Activated naive CD4-positive, alpha-beta T cell treated with anti-CD3 and anti-CD28 coated beads, Interleukin-2, amount 50 U/mL, for 72 hours (primary cell): ENCODE results near the gene ERLEC1. TPM values are rescaled to one million over a fixed set of nuclear protein-coding genes. Genes with fewer than 3 reads are reported as not detected.
"Not testable (repeated sequence)": the region's sequence is repeated elsewhere in the genome, so short reads cannot be mapped to it uniquely, and the experiment has no call there.

ENCODE experiments used
- ATAC-seq, 2 donors: fragments of 150-1000 bp; cut with Tn5 transposase; 2 replicates each; pipeline ENCODE4 v1.10.0; 2021; ENCODE audit warnings: mild to moderate bottlenecking in 2 of 2, moderate library complexity in 2 of 2
- DNase-seq, 2 donors: peaks; one replicate each; pipeline ENCODE4 v3.0.0; 2021 to 2022; ENCODE audit warnings: low spot score in 2 of 2
- H3K27ac Mint-ChIP-seq, 2 donors: one replicate each; pipeline ENCODE4 v1.8.0; 2022; ENCODE audit warnings: mild to moderate bottlenecking in 2 of 2, mixed read lengths in 2 of 2
- H3K36me3 Mint-ChIP-seq, 2 donors: one replicate each; pipeline ENCODE4 v1.8.0; 2022; ENCODE audit warnings: mixed read lengths in 2 of 2
- H3K9me3 Mint-ChIP-seq, 2 donors: one replicate each; pipeline ENCODE4 v1.8.0; 2022; ENCODE audit warnings: mixed read lengths in 2 of 2
- total RNA-seq, 2 donors: library from RNA; stranded (reverse); gene quantifications; one replicate each; pipeline ENCODE4 v1.2.3, GENCODE V29; 2022

ERLEC1 gene
- total RNA-seq, 2 donors from 2014 or later: 17.7 to 25.4 TPM

DNA sequence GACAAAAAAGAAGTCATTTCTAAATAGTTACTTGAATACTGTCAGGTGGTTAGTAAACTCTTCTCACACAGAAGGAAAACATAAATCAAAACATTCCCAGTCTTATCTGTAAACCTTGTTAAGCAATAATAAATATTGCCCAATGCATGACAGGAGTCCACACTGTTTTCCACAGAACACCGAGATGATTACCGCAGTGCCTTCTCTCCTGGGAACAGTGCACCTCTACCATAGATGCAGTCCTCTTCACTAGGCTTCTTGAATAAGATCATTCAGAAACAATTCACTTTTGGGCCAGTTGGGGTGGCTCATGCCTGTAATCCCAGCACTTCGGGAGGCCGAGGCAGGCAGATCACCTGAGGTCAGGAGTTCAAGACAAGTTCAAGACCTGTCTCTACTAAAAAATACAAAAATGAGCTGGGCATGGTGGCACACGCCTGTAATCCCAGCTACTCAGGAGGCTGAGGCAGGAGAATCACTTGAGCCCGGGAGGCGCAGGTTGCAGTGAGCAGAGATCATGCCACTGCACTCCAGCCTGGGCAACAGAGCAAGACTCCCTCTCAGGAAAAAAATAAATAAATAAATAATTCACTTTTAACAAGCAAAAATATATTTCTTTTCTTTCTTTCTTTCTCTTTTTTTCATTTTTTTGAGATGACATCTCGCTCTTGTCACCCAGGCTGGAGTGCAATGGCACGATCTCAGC, 64.4 kb downstream of the ERLEC1 start:
- H3K9me3 Mint-ChIP-seq, H3K36me3 Mint-ChIP-seq, DNase-seq, ATAC-seq, H3K27ac Mint-ChIP-seq: not testable (repeated sequence)

DNA sequence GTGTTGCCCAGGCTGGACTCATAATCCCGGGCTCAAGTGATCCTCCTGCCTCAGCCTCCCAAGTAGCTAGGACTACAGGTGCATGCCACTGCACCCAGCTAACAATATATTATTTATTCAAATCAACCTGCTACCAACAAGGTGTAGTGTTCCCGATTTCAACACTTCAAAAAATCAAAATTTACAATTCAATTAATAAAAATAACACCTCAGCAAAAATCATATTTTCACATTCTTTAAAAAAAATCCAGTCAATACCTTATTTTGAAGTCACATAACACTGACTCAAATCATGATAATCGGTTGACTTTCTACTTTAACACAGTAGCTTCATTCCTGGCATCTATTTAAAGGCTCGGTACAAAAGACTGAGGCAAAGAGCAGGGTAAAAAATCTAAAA, 65.7 kb downstream of the ERLEC1 start:
- no peak overlapping the region for H3K27ac Mint-ChIP-seq
- H3K36me3 Mint-ChIP-seq: no peaks in the 10 kb centered on the region
- ATAC-seq: peak in 1 of 2 donors; percentile 38
- H3K9me3 Mint-ChIP-seq: no peaks in the 10 kb centered on the region
- no peak for DNase-seq

DNA sequence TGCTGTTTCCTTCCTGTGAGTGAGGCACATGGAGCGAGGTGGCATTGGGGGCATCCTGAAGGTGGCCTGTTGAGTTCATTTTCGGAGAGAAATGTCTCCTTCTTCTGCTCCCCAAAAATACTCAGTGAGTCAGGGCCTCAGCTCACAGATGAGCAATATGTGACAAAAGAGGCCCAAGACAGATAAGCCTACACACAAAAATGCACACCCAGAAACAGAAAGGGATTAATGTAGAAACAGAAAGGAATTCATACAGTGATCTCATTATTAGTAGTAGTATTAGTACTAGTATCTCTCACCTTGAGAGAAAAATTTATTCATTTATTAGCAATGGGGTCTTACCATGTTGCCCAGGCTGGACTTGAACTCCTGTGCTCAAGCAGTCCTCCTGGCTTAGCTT, 67.8 kb downstream of the ERLEC1 start:
- Mint-ChIP-seq H3K27ac (no peak overlapping the region), H3K9me3 (no peaks in the 10 kb centered on the region), H3K36me3 (no peaks in the 10 kb centered on the region)
- ATAC-seq (peak in 1 of 2 donors; percentile 55), DNase-seq (no peak)

DNA sequence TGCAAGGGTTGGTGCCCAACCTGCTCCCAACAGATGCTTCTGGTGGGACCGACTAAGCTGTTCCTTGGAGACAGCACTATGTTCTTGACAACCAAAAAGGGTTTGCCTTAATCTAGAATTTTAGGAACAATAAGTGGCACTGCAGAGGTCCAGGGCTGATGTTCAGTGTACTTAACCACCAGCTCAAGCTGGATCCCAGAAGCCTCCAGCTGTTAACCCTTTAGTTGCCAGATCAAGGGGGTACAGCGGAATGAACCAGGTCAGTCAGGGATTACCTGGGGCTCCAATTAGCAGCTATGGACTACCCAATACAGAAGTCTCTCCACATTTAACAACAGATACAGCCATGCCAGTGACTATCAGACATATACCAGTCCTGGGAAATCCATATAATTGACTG, 69.4 kb downstream of the ERLEC1 start:
- ATAC-seq (no peak), DNase-seq (no peak)
- Mint-ChIP-seq H3K9me3 (no peaks in the 10 kb centered on the region), H3K36me3 (no peaks in the 10 kb centered on the region), H3K27ac (no peak overlapping the region)

DNA sequence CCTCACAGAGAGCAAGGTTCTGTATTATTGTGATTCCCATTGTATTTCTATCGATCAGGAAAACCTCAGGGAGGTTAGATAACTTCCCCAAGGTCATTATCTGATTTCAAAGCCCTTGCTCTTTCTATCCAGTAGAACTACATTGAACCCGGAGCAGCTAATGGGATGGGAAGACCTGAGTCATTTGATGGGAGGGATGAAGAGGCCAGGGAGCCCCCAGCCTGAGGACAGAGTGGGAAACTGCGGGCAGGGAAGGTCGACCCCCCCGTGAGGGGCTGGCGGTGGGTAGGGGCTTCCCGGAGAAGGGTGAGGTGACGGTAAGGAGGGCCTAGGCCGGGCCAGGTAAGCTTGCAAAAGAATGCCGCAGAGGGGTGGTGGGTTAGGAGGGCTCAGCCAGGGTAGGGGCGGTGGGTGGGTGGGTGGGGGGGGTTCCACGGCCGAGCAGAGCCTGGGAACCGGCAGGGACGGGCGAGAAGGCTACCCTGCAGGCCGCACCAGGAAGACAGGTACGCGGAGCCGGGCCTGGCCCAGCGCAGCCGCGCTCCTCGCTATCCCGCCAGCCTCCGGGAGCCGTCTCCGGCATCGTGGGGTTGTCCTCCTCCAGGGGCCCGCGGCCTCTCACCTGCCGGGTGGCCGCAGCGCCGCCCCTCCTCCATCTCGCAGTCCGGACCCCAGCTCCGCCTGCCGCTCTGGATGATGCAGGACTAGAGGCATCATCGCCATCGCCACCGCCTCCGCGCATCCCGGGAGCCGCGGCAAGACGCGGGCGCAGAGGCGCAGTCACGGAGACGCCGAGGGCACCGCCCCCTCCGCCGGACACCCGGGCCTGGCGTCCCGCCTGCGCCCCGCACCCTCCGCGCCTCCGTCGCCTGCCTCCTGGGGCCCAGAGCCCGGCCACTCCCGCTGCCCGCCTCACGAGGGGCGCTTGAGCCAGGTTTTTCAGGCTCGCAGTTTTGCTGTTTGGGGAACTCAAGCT, 72.7 kb downstream of the ERLEC1 start, which contains the start of gene GPR75:
Gene GPR75, minus strand, starts transcription at position 762 of the 976 bp plus-strand sequence. CDS start 5,211 bp downstream, outside the sequence.
- Mint-ChIP-seq H3K9me3 (no peaks in the 10 kb centered on the region), H3K36me3 (no peaks in the 10 kb centered on the region), H3K27ac (no peak within 1 kb of the TSS)
- no peak for ATAC-seq
- DNase-seq: no peak

DNA sequence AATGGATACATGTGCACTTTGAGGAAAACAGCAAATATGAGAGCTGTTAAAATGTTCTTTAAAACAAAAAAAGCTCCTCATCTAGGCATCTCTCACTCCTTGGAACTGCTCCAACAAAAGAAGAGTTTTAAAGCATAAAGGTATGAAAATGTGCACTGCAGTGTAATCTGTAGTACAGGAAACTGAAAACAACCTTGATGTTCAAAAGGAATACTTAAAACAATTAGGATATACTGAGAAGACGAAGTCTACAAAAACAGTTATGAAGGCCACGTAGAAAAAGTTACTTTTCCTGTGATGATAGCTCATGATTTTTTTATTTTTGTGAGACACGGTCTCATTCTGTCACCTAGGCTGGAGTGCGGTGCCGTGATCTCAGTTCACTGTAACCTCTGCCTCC, 75.0 kb downstream of the ERLEC1 start:
- ATAC-seq (no peak), DNase-seq (no peak)
- H3K27ac Mint-ChIP-seq: no peak overlapping the region
- no peaks in the 10 kb centered on the region for H3K9me3 Mint-ChIP-seq
- H3K36me3 Mint-ChIP-seq: peaks cover 6% of the 10 kb centered on the region in 2 donors

DNA sequence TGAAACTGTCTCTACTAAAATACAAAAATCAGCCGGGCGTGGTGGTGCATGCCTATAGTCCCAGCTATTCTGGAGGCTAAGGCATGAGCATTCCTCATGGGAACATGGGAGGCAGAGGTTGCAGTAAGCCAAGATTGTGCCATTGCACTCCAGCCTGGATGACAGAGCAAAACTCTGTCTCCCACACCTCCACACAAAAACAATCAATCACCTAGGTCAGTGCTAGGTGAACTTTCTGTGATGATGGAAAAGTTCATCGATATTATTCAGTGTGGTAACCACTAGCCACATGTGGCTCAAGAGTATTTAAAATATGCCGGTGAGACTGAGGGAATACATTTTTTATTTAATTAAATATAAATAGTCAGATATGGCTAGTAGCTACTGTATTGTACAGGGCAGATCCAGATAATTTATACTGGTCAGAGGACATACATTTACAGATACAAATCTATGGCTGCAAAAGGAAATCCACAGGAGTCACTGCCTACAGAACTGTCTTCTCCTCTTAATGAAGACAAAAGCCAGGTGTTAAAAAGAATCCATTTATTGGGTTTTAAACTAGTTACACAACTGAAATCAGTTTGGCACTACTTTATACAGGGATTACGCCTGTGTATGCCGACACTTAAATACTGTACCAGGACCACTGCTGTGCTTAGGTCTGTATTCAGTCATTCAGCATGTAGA, 76.8 kb downstream of the ERLEC1 start:
- H3K27ac Mint-ChIP-seq: no peak overlapping the region
- no peaks in the 10 kb centered on the region for H3K9me3 Mint-ChIP-seq
- no peak for DNase-seq
- no peak for ATAC-seq
- H3K36me3 Mint-ChIP-seq: peaks cover 11% of the 10 kb centered on the region in 2 donors

DNA sequence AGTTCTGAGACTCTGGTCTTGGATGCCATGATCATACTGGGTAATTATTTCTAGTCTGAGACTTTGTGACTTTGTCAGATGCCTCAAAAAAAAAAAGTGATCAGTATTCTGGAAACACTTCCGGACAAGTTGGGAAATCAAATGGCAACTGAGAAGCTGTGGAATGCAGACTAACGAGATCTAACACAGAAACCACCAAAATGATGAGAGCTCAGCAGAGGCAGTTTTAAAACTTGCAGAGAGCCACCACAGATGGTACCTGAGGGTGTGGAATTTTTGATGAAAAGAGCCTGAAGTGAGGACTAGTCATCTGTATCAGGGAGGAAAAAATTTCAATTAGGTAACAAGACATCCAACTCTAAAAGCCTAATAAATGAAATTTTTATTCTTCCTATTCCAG, 78.4 kb downstream of the ERLEC1 start:
- H3K9me3 Mint-ChIP-seq: no peaks in the 10 kb centered on the region
- no peak overlapping the region for H3K27ac Mint-ChIP-seq
- ATAC-seq (no peak), DNase-seq (no peak)
- H3K36me3 Mint-ChIP-seq: peaks cover 11% of the 10 kb centered on the region in 2 donors

DNA sequence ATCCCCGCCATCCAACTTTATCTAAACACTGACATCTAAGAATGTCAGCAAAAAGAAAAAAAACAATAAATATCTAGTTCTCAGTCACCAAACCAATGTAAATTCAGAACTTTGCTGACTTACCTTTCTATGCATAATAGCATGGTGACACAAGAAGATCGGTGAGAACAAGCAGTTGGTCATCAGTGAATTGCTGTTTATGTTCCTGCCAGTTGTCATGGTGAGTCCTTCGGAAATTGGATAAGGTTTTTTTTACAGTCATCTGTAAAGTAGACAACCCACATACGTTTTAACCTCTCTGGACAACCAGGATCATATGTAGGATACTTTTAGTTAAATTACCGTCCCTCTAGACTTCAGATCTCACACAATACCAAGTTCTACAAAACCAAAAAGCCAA, 79.1 kb downstream of the ERLEC1 start:
- Mint-ChIP-seq H3K27ac (no peak overlapping the region), H3K9me3 (no peaks in the 10 kb centered on the region), H3K36me3 (peaks cover 11% of the 10 kb centered on the region in 2 donors)
- DNase-seq (no peak), ATAC-seq (no peak)

DNA sequence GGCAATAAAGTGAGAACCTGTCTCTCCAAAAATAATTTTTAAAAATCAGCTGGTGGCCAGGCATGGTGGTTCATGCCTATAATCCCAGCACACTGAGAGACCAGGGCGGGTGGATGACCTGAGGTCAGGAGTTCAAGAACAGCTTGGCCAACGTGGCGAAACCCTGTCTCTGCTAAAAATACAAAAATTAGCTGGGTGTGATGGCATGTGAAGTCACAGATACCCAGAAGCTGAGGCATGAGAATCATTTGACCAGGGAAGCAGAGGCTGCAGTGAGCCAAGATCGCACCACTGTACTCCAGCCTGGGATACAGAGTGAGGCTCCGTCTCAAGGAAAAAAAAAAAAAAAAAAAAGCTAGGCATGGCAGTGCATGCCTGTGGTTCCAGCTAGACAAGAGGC, 80.3 kb downstream of the ERLEC1 start:
- peaks cover 11% of the 10 kb centered on the region in 2 donors for H3K36me3 Mint-ChIP-seq
- ATAC-seq (no peak), DNase-seq (no peak)
- no peaks in the 10 kb centered on the region for H3K9me3 Mint-ChIP-seq
- H3K27ac Mint-ChIP-seq: no peak overlapping the region

DNA sequence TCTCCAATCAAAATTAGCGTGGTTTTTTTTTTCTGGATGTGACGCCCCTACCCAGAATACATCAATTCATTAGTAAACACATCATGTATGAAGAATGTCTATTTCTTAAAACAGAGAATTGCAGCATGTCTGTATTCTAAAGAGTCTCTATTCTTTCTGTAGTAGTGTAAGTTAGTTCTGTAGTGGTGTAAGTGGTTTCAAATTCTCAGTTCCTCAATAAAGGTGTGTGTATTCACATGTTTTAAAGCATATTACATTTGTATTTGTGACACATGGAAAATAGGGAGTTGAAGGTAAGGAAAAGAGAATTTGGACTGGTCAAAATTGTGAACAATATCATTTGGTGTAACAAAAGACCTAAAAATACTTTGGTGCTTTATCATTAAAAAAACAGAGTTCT, 80.9 kb downstream of the ERLEC1 start:
- ATAC-seq (no peak), DNase-seq (no peak)
- peaks cover 11% of the 10 kb centered on the region in 2 donors for H3K36me3 Mint-ChIP-seq
- H3K9me3 Mint-ChIP-seq: no peaks in the 10 kb centered on the region
- no peak overlapping the region for H3K27ac Mint-ChIP-seq

Other genes starting within 250 kb of the ERLEC1 start
- gene CHAC2, start 19.2 kb upstream of the ERLEC1 start, total RNA-seq: 1 to 10 TPM; 5.0 to 8.4 TPM
- gene ASB3, start 91 bp upstream of the ERLEC1 start, total RNA-seq: 10 to 100 TPM; 29.7 to 34.1 TPM
- under 1 TPM; 0.55 to 0.91 TPM for gene GPR75, start 72.9 kb downstream of the ERLEC1 start, total RNA-seq
- gene PSME4, start 183.9 kb downstream of the ERLEC1 start, total RNA-seq: 10 to 100 TPM; 28.1 to 63.0 TPM